WTC11 (cell line): ENCODE measurements around the gene CATSPERE.

ENCODE experiments used
- AFF4 ChIP-seq: sonication (generic); formaldehyde crosslinking; IDR thresholded peaks from 2 replicates; pipeline ENCODE4 v1.8.1; 2023; ENCODE audit warnings: mild to moderate bottlenecking, missing genetic modification reagents, borderline replicate concordance
- ATF3 ChIP-seq: sonication (generic); formaldehyde crosslinking; conservative IDR thresholded peaks from 2 replicates; pipeline ENCODE4 v1.8.1; 2022; ENCODE audit warnings: mild to moderate bottlenecking, missing genetic modification reagents
- ATF6 ChIP-seq: sonication (generic); formaldehyde crosslinking; IDR thresholded peaks from 2 replicates; pipeline ENCODE4 v1.8.1; 2023; ENCODE audit warnings: mild to moderate bottlenecking, missing genetic modification reagents
- CTCF ChIP-seq: fragments of 200-600 bp; IDR thresholded peaks from 2 replicates; pipeline ENCODE4 v1.8.0; 2022; ENCODE audit warnings: antibody characterized with exemption
- E2F1 ChIP-seq: sonication (generic); formaldehyde crosslinking; IDR thresholded peaks from 2 replicates; pipeline ENCODE4 v1.8.0; 2022; ENCODE audit warnings: mild to moderate bottlenecking, missing genetic modification reagents
- E2F5 ChIP-seq: sonication (generic); formaldehyde crosslinking; IDR thresholded peaks from 2 replicates; pipeline ENCODE4 v1.8.1; 2022; ENCODE audit warnings: mild to moderate bottlenecking, moderate library complexity, missing genetic modification reagents
- ETV6 ChIP-seq: sonication (generic); formaldehyde crosslinking; IDR thresholded peaks from 2 replicates; pipeline ENCODE4 v1.8.1; 2022; ENCODE audit warnings: mild to moderate bottlenecking, missing genetic modification reagents
- GTF2I ChIP-seq: fragments of 250-450 bp; sonication (Bioruptor Pico); conservative IDR thresholded peaks from 2 replicates; pipeline ENCODE4 v1.4.0; 2021; ENCODE audit warnings: mild to moderate bottlenecking
- MAX ChIP-seq: sonication (generic); formaldehyde crosslinking; IDR thresholded peaks from 2 replicates; pipeline ENCODE4 v1.8.0; 2022; ENCODE audit warnings: mild to moderate bottlenecking, missing genetic modification reagents
- MLX ChIP-seq: sonication (generic); formaldehyde crosslinking; IDR thresholded peaks from 2 replicates; pipeline ENCODE4 v1.8.1; 2023; ENCODE audit warnings: mild to moderate bottlenecking, missing genetic modification reagents, moderate library complexity
- NR3C1 ChIP-seq: sonication (generic); formaldehyde crosslinking; conservative IDR thresholded peaks from 2 replicates; pipeline ENCODE4 v1.8.1; 2023; ENCODE audit warnings: low read depth, mild to moderate bottlenecking, missing genetic modification reagents
- SMAD3 ChIP-seq: sonication (generic); formaldehyde crosslinking; IDR thresholded peaks from 2 replicates; pipeline ENCODE4 v1.8.0; 2022; ENCODE audit warnings: missing genetic modification reagents, mild to moderate bottlenecking, borderline replicate concordance
- TEAD1 ChIP-seq: sonication (generic); formaldehyde crosslinking; IDR thresholded peaks from 2 replicates; pipeline ENCODE4 v1.8.0; 2022; ENCODE audit warnings: mild to moderate bottlenecking, missing genetic modification reagents

GRCh38 chr1:244626709-244627108, 165.6 kb downstream of the CATSPERE start:
- TF ChIP-seq ATF3 (CRISPR knock-in tag) (no peak), SMAD3 (no peak), E2F1 (CRISPR knock-in tag) (no peak), AFF4 (CRISPR knock-in tag) (no peak), MAX (no peak), MLX (CRISPR knock-in tag) (no peak), ETV6 (CRISPR knock-in tag) (no peak), CTCF (no peak), GTF2I (CRISPR knock-in tag) (no peak), TEAD1 (CRISPR knock-in tag) (no peak), E2F5 (CRISPR knock-in tag) (no peak), ATF6 (CRISPR knock-in tag) (no peak), NR3C1 (CRISPR knock-in tag) (no peak)
